Ishikawa (cell line): ENCODE measurements around the gene TGFB1.

Source experiments
- CEBPB ChIP-seq: IDR thresholded peaks from 2 replicates; pipeline ENCODE4 v1.6.1; 2012
- CREB1 ChIP-seq: IDR thresholded peaks from 2 replicates; pipeline ENCODE4 v1.6.1; 2012; ENCODE audit warnings: low read depth
- EP300 ChIP-seq: IDR thresholded peaks from 2 replicates; pipeline ENCODE4 v1.6.1; 2012; ENCODE audit warnings: borderline replicate concordance
- FOXM1 ChIP-seq: IDR thresholded peaks from 2 replicates; pipeline ENCODE4 v1.6.1; 2012; ENCODE audit warnings: low read depth, borderline replicate concordance
- NFIC ChIP-seq: IDR thresholded peaks from 2 replicates; pipeline ENCODE4 v1.6.1; 2012
- RAD21 ChIP-seq: IDR thresholded peaks from 2 replicates; pipeline ENCODE4 v1.6.1; 2012; ENCODE audit warnings: low read depth
- TAF1 ChIP-seq: IDR thresholded peaks from 2 replicates; pipeline ENCODE4 v1.6.1; 2012; ENCODE audit warnings: low read depth, mild to moderate bottlenecking
- TCF12 ChIP-seq: IDR thresholded peaks from 2 replicates; pipeline ENCODE4 v1.6.1; 2012; ENCODE audit warnings: low read depth
- TEAD4 ChIP-seq: IDR thresholded peaks from 2 replicates; pipeline ENCODE4 v1.6.1; 2012
- YY1 ChIP-seq: IDR thresholded peaks from 2 replicates; pipeline ENCODE4 v1.6.1; 2012; ENCODE audit warnings: low read depth
- ZBTB7A ChIP-seq: IDR thresholded peaks from 2 replicates; pipeline ENCODE4 v1.6.1; 2012; ENCODE audit warnings: low read depth
- TF ChIP-seq, protein P1 (sequence below): IDR thresholded peaks from 2 replicates; pipeline ENCODE4 v1.6.1; 2012; ENCODE audit warnings: low read depth, mild to moderate bottlenecking
- TF ChIP-seq, protein P2 (sequence below): IDR thresholded peaks from 2 replicates; pipeline ENCODE4 v1.6.1; 2012
- TF ChIP-seq, protein P3 (sequence below): IDR thresholded peaks from 2 replicates; pipeline ENCODE4 v1.6.1; 2012

DNA sequence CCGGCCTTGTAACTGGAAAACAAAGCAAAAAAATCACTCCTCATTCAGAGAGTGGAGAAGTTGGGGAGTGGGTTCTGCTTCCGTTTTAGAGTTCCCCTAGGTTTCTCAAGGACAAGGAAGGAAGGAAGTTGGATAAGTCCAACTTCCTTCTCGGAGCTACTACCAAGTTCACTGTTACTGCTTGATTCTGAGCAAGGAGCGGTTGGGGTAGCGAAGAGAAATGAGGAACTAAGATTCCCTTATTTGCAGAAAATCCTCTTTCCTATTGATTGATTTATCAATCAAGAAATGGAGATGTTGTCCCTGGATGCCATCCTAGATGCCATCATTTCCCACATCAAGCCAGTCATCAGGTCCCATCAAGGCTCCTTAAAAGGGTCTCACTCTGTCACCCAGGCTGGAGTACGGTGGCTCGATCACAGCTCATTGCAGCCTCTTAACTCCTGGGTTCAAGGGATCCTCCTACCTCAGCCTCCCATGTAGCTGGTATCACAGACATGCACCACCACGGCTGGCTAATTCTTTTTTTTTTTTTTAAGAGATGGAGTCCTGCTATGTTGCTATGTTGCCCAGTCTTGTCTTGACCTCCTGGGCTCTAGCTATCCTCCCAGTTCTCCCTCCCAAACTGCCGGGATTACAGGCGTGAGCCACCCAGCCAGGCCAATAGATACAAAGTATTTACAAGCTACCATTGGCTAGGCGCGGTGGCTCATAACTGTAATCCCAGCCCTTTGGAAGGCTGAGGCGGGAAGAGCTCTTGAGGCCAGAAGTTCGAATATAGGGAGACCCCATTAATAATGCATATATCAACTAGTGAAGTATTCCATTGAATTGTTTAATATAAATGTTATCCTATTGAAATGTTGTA, 11.0 kb upstream of the TGFB1 start:
- TF ChIP-seq, protein P1, sequence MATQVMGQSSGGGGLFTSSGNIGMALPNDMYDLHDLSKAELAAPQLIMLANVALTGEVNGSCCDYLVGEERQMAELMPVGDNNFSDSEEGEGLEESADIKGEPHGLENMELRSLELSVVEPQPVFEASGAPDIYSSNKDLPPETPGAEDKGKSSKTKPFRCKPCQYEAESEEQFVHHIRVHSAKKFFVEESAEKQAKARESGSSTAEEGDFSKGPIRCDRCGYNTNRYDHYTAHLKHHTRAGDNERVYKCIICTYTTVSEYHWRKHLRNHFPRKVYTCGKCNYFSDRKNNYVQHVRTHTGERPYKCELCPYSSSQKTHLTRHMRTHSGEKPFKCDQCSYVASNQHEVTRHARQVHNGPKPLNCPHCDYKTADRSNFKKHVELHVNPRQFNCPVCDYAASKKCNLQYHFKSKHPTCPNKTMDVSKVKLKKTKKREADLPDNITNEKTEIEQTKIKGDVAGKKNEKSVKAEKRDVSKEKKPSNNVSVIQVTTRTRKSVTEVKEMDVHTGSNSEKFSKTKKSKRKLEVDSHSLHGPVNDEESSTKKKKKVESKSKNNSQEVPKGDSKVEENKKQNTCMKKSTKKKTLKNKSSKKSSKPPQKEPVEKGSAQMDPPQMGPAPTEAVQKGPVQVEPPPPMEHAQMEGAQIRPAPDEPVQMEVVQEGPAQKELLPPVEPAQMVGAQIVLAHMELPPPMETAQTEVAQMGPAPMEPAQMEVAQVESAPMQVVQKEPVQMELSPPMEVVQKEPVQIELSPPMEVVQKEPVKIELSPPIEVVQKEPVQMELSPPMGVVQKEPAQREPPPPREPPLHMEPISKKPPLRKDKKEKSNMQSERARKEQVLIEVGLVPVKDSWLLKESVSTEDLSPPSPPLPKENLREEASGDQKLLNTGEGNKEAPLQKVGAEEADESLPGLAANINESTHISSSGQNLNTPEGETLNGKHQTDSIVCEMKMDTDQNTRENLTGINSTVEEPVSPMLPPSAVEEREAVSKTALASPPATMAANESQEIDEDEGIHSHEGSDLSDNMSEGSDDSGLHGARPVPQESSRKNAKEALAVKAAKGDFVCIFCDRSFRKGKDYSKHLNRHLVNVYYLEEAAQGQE: no peak
- TF ChIP-seq ZBTB7A: no peak
- no peak for TF ChIP-seq EP300
- TF ChIP-seq TAF1: no peak
- TF ChIP-seq RAD21: no peak
- TF ChIP-seq YY1: no peak
- TF ChIP-seq, protein P2, sequence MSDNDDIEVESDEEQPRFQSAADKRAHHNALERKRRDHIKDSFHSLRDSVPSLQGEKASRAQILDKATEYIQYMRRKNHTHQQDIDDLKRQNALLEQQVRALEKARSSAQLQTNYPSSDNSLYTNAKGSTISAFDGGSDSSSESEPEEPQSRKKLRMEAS: no peak
- TF ChIP-seq CEBPB: no peak
- TF ChIP-seq, protein P3, sequence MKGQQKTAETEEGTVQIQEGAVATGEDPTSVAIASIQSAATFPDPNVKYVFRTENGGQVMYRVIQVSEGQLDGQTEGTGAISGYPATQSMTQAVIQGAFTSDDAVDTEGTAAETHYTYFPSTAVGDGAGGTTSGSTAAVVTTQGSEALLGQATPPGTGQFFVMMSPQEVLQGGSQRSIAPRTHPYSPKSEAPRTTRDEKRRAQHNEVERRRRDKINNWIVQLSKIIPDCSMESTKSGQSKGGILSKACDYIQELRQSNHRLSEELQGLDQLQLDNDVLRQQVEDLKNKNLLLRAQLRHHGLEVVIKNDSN: no peak
- TF ChIP-seq NFIC: no peak
- TF ChIP-seq FOXM1: no peak
- TF ChIP-seq CREB1: no peak
- TF ChIP-seq TCF12: no peak
- TF ChIP-seq TEAD4: no peak
